Panc1 (cell line): Measurements from ENCODE around the gene ZNF775.

Experiments
- CTCF ChIP-seq: fragments of 450-650 bp; IDR thresholded peaks from 2 replicates; pipeline ENCODE4 v1.5.1; 2017; ENCODE audit warnings: mild to moderate bottlenecking
- POLR2AphosphoS5 ChIP-seq: IDR thresholded peaks from 2 replicates; pipeline ENCODE4 v1.6.1; 2012; ENCODE audit warnings: mild to moderate bottlenecking, low read depth, low read length, moderate library complexity

- no peak for TF ChIP-seq CTCF
- TF ChIP-seq POLR2AphosphoS5: no peak
Observed at GRCh38 chr7:150401861-150402631, 22.9 kb downstream of the ZNF775 start.
